ENCODE results near the gene FAM234A.
"Not testable (repeated sequence)": the region's sequence is repeated elsewhere in the genome, so short reads cannot be mapped to it uniquely, and the experiment has no call there.

The FAM234A gene, protein sequence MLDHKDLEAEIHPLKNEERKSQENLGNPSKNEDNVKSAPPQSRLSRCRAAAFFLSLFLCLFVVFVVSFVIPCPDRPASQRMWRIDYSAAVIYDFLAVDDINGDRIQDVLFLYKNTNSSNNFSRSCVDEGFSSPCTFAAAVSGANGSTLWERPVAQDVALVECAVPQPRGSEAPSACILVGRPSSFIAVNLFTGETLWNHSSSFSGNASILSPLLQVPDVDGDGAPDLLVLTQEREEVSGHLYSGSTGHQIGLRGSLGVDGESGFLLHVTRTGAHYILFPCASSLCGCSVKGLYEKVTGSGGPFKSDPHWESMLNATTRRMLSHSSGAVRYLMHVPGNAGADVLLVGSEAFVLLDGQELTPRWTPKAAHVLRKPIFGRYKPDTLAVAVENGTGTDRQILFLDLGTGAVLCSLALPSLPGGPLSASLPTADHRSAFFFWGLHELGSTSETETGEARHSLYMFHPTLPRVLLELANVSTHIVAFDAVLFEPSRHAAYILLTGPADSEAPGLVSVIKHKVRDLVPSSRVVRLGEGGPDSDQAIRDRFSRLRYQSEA

GRCh38 chr16:234468-235305, at the start of gene FAM234A:
Gene FAM234A (plus strand): TSS chr16:234821. CDS start chr16:254414, 19,593 bp downstream.
- peak; percentile 86 to 93 for DNase-seq (ENCODE audit: low read depth in 1 of 2, low spot score in 1 of 2)

DNA sequence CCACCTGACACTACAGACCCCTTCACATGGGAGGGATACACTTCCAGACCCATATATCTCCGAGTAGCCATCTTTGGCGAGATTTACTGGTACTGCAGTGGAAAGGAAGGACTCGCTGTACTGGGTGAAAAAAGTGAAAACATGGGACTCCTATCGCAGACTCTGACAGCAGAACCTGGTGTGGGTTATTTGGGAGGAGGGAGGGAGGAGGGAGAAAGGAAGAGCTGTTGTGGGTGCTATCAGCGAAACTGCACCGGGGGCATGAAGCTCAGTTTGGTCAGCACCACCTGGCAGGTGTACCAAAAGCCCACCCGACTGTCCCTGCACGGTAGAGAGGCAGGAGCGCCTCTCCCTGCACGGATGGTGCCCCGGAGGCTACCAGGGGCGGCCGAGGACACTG, 49.4 kb upstream of the FAM234A start:
- DNase-seq (ENCODE audit: low read depth in 1 of 2, low spot score in 1 of 2): no peak

DNA sequence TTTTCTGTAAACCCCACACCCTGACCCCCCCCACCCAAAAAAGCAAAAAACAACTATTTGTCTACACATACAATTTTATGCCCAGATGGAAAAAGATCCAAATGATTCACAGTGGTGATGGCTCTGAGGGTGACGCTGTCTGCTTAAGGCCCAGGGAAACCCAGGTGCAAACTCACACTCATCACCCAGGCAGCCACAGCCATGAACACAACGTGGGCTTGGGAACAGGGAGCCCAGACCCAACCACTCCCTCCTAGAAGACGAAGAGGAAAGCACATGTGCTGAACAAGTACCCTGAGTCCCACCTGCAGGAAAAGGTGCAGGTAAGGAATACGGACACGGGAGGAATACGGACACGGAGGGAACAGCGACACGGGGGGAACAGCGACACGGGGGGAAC, 48.9 kb upstream of the FAM234A start:
- DNase-seq (ENCODE audit: low read depth in 1 of 2, low spot score in 1 of 2): no peak

GRCh38 chr16:187330-187729, 47.3 kb upstream of the FAM234A start:
- DNase-seq (ENCODE audit: low read depth in 1 of 2, low spot score in 1 of 2): no peak

DNA sequence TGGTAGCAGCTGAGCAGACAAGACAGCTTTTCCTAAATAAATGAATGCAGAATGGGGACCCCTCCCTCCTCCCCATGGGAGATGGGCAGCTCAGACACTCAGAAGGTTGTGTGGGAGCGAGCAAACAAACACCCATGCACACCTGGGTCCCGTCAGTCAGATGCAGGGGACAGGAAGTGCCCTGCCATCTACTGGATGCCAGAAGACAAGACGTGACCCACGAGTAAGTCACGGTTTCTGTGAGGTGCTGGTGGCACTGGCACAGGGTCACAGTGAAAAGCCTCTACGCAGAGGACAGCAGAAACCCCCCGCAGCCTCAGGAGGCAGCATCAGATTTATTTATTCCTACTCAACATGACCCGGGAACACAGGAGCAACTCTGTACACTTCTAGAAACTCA, 45.9 kb upstream of the FAM234A start:
- DNase-seq (ENCODE audit: low read depth in 1 of 2, low spot score in 1 of 2): no peak

DNA sequence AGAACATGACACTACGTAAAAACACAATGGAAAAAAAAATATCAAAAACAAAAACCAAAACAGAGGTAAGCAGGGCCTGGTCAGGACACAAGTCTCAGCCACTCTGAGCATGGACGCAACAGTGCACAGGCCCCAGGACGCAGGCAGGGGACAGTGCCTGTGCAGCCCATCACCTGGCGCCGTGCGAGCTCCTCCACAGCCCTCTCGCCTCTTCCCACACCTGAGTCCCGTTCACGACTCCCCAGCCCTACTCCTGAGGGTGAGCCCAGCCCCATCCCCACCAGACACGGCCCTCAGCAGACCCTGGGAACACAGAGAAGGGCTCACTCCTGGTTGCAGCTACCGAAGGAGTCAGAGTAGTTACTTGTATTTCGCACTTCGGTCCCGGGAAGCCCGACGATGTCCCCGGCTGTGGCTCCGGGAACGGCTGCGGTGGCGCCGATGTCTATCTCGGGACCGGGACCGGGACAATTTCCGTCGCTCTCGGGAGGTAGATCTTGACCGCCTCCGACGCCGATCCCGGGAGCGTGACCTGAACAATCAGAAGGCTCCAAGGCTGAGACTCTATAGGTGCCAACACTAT, 44.9 kb upstream of the FAM234A start:
- DNase-seq (ENCODE audit: low read depth in 1 of 2, low spot score in 1 of 2): no peak

GRCh38 chr16:191831-192230, 42.8 kb upstream of the FAM234A start:
- DNase-seq (ENCODE audit: low read depth in 1 of 2, low spot score in 1 of 2): no peak

DNA sequence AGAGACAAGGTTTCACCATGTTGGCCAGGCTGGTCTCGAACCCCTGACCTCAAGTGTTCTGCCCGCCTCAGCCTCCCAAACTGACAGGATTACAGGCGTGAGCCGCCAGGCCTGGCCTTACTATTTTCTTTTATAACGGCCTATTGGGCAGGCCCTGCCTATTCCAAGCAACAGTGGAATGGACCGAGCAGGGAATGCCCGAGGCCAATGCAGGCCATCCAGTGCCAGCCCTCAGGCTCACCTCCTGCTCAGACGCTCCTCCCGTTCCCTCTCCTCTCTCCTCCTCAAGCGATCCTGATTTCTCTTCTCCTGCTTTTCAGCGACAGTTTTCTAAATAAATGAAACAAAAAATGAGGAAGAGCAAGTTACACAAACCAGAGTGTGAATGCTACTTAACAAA, 41.9 kb upstream of the FAM234A start:
- DNase-seq (ENCODE audit: low read depth in 1 of 2, low spot score in 1 of 2): no peak

- DNase-seq (ENCODE audit: low read depth in 1 of 2, low spot score in 1 of 2): no peak
Measured at GRCh38 chr16:193441-193840, 41.2 kb upstream of the FAM234A start.

GRCh38 chr16:194516-194915, 40.1 kb upstream of the FAM234A start:
- DNase-seq (ENCODE audit: low read depth in 1 of 2, low spot score in 1 of 2): no peak

- DNase-seq (ENCODE audit: low read depth in 1 of 2, low spot score in 1 of 2): no peak
Measured at GRCh38 chr16:200388-200787, 34.2 kb upstream of the FAM234A start.

- no peak for DNase-seq (ENCODE audit: low read depth in 1 of 2, low spot score in 1 of 2)
Measured at GRCh38 chr16:203246-203645, 31.4 kb upstream of the FAM234A start.

- not testable (repeated sequence) for DNase-seq (ENCODE audit: low read depth in 1 of 2, low spot score in 1 of 2)
Measured at GRCh38 chr16:204046-204445, 30.6 kb upstream of the FAM234A start.

DNA sequence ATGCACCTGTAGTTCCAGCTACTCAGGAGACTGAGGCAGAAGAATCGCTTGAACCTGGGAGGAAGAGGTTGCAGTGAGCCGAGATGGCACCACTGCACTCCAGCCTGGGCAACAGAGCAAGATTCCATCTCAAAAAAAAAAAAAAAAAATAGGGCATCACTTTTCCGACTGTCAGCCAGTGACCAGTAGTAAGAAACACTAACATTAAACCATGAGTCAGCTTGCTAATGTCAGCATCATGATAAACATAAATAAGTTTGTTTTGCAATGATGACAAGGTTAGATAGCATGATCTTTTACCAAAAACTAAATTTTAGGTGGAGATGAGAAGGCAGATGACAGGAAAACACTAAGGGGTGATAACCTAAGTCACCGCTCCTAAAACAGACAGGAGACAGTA, 25.3 kb upstream of the FAM234A start:
- DNase-seq (ENCODE audit: low read depth in 1 of 2, low spot score in 1 of 2): not testable (repeated sequence)

- DNase-seq (ENCODE audit: low read depth in 1 of 2, low spot score in 1 of 2): not testable (repeated sequence)
Measured at GRCh38 chr16:211631-212180, 22.9 kb upstream of the FAM234A start.

DNA sequence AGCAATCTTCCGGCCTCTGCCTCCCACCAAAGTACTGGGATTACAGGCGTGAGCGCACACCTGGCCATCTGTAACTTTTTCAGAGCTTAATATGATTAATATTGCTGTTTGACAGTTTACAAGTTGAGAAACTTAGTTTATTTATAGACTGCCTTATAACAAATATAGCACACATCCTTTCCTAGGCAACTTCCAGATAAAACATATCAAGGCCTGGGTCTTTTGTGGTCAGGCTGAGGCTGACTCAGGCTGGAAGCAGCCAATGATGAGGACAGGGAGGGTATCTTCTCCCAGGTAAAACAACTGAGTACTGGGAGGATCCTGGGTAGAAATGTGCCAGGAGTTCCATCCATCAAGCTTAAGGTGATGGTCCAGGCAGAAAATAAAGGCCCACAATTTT, 21.6 kb upstream of the FAM234A start:
- no peak for DNase-seq (ENCODE audit: low read depth in 1 of 2, low spot score in 1 of 2)

- no peak for DNase-seq (ENCODE audit: low read depth in 1 of 2, low spot score in 1 of 2)
Measured at GRCh38 chr16:220021-220420, 14.6 kb upstream of the FAM234A start.

DNA sequence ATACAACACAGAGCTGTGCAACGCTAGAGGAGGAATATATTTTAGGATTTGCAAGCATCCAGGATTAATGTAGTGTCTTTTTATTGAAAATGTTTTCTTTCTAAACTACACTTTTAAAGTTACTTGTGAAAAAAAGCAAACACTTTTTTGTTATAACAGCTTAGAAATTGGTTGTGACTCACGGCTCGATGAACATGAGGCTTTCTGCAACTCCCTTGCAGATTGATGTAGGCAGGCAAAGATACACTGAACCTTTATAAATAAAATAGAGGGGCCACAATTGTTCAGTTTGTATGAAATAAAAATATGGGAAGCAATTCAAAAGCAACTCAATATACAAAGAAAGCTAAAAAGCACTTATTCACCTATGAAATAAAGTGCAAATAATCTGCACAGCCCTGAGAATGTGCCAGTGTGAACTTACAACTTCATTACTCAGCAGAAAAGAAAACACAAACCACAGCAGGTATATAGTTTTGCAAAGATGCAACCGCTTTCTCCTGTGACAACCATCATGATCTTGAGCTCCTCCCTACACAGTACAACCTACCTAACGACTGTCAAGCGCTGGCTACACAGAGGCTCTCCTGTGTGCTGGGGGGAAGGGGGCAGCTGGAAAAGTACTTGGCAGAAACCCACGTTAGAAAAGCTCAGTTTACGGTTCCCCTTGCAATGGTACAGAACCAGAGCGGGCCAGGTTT, 6.3 kb upstream of the FAM234A start:
- no peak for DNase-seq (ENCODE audit: low read depth in 1 of 2, low spot score in 1 of 2)

DNA sequence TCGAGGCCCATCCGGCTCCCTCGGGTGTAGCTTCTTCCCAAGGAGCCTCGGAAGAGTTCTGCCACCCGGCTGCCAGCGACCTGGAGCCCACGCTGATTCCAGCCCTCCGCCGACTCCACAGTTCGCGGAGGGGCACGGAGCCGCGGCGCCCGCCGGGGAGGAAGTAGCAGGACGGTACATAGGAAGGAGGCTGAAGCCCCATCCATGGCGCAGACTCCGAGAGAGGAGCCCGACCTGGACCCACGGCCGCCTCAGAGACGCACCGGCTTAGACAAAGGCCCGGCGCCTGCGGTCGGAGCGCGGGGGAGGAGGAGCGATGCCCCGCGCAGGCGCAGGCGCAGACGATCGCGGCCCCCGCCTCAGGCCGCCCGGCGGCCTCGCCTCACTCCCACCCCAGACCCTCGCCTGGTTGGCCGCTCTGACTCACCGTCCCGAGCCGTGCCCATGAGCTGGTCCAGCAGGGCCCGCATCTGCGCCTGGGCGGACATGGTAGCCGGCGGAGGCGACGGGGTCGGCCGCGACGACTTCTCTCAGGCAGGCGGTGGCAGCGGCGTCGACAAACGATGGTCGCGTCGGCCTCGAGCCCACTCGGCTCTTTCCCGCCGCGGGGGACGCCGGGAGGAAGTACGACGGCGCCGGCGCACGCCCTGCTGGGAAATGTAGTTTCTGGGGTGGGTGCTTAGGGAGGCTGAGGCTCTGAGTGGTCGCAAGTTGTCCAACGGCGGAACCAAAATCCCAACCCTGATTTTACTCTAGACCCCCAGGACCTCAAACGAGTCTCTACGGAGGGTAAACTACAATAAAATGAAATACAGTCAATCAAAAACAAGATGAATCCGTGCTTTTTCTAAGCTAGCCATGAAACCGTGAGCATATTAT, 5.5 kb upstream of the FAM234A start, which contains the start of gene LUC7L:
Gene LUC7L (minus strand): TSS at position 598 of the 879 bp plus-strand sequence. CDS start 110 bp downstream, at position 488.
- peak; percentile 68 to 76 for DNase-seq (ENCODE audit: low read depth in 1 of 2, low spot score in 1 of 2)
